AG04450 (cell line): ENCODE measurements around the gene NOLC1. TPM values are rescaled to one million over a fixed set of nuclear protein-coding genes. Genes with fewer than 3 reads are reported as not detected.

Experiments used
- CTCF ChIA-PET: fragments of 300-600, 350-600 bp; formaldehyde crosslinking; extraction: SDS; loops from one replicate; lab custom pipeline; 2022; ENCODE audit warnings: antibody characterized with exemption, inconsistent platforms; lab: Charles Lee
- POLR2A ChIA-PET: fragments of 350-600 bp; formaldehyde crosslinking; extraction: SDS; loops from one replicate; lab custom pipeline; 2021; ENCODE audit warnings: antibody characterized with exemption, inconsistent platforms; lab: Yijun Ruan, JAX
- DNase-seq: peaks from one replicate; pipeline ENCODE4 v3.0.0-alpha.2; 2011; ENCODE audit warnings: low read depth, low spot score
- H3K27ac ChIP-seq: one replicate; pipeline ENCODE4 v1.5.1; 2012; ENCODE audit warnings: low read depth, low read length, control low read depth
- H3K27me3 ChIP-seq: one replicate; pipeline ENCODE4 v1.6.0; 2012; ENCODE audit warnings: low read length; ENCODE audit not compliant: control insufficient read depth, insufficient read depth
- H3K4me3 ChIP-seq: 2 replicates; pipeline ENCODE4 v1.5.1; 2011; ENCODE audit warnings: mild to moderate bottlenecking, low read depth, low read length, control low read depth
- H3K9me3 ChIP-seq: 2 replicates; pipeline ENCODE4 v1.5.1; 2012; ENCODE audit warnings: low read length; ENCODE audit not compliant: control insufficient read depth, insufficient read depth
- polyA plus RNA-seq: library from polyadenylated mRNA; depleted of rRNA; stranded (reverse); fragments of >200 nt; gene quantifications from 2 replicates; pipeline ENCODE4 v1.2.3, GENCODE V29; 2011
- TF ChIP-seq, protein P1 (sequence below): IDR thresholded peaks from 2 replicates; pipeline ENCODE4 v1.5.1; 2011; ENCODE audit warnings: low read depth, low read length, control low read depth, inconsistent platforms

NOLC1 gene
- polyA plus RNA-seq, 1 experiment: 80.8 TPM

DNA sequence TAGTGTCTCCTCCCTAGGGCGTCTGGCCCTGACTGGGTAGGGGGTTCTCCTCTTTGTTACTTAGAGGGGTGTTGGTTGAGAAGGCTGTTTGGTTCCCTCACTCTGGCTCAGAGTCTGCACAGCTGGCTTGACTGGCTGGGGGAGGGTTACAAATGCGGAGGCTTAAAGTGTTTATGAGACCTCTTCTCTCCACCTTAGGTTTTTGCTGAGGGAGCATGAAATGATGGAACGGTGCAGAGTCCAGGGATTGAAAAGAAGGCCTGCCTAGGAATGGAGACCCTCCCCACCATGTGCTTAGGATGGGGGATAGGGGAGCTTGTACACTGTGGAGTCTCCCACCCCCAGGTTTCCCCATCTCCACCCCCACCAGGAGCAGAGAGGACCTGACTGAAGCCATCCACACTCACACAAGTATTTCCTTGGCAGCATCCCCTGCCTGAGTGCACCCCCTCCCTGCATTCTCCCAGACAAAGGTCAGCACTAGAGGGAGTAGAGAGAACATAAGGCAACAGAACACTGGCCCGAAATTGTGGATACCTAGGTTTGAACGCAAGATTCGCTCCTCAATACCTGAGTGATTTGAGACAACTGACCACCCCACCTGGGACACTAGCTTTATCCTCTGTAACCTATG is 30.3 kb upstream of the NOLC1 start:
- no peaks in the 10 kb centered on the region for H3K9me3 ChIP-seq
- TF ChIP-seq, protein P1, sequence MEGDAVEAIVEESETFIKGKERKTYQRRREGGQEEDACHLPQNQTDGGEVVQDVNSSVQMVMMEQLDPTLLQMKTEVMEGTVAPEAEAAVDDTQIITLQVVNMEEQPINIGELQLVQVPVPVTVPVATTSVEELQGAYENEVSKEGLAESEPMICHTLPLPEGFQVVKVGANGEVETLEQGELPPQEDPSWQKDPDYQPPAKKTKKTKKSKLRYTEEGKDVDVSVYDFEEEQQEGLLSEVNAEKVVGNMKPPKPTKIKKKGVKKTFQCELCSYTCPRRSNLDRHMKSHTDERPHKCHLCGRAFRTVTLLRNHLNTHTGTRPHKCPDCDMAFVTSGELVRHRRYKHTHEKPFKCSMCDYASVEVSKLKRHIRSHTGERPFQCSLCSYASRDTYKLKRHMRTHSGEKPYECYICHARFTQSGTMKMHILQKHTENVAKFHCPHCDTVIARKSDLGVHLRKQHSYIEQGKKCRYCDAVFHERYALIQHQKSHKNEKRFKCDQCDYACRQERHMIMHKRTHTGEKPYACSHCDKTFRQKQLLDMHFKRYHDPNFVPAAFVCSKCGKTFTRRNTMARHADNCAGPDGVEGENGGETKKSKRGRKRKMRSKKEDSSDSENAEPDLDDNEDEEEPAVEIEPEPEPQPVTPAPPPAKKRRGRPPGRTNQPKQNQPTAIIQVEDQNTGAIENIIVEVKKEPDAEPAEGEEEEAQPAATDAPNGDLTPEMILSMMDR: peak; percentile 62
- H3K27ac ChIP-seq: peak overlapping the region; percentile 96
- ChIA-PET POLR2A (interaction anchor here (0.6 to 2.0 kb wide), 6 partner anchors 9 to 462 kb away, joined by 3 to 8 read pairs (median 6); partner anchors contain the start of gene NOLC1), CTCF (interaction anchor here (0.7 to 3.0 kb wide), 4 partner anchors 10 to 123 kb away, joined by 3 to 23 read pairs (median 4); partner anchors contain the start of gene PPRC1)
- H3K27me3 ChIP-seq: no peaks in the 10 kb centered on the region
- peak overlapping the region; percentile 91 for H3K4me3 ChIP-seq
- DNase-seq: peak; percentile 58

- DNase-seq: no peak
- Histone ChIP-seq H3K9me3 (no peaks in the 10 kb centered on the region), H3K4me3 (peak overlapping the region; percentile 91), H3K27ac (peak overlapping the region; percentile 96), H3K27me3 (no peaks in the 10 kb centered on the region)
- ChIA-PET CTCF (interaction anchor here (0.6 to 3.0 kb wide), 6 partner anchors 9 to 1090 kb away, joined by 3 to 23 read pairs (median 4); partner anchors contain the start of gene PPRC1), POLR2A (interaction anchor here (1.5 kb wide), 1 partner anchor 30 kb away, joined by 8 read pairs; the partner anchor contains the start of gene NOLC1)
- TF ChIP-seq, protein P1: no peak
Measured at GRCh38 chr10:102122450-102122849, 29.7 kb upstream of the NOLC1 start.

DNA sequence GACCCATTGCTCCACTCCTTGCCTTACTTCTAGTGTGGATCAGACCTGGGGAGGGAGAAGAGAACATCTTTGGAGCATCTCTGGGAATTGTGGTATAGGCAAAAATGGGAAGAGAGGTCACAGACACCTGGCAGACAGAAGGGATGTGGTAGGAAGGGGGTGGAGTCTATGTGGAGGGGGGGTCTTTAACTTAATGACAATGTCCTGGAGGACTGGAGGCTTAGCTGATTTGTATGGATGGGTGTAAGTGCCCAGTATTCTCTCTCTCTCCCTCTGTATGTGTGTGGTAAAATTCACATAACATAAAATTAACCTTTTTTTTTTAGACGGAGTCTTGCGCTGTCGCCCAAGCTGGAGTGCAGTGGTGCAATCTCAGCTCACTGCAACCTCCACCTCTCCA is 29.0 kb upstream of the NOLC1 start:
- H3K27me3 ChIP-seq: no peaks in the 10 kb centered on the region
- no peak overlapping the region for H3K4me3 ChIP-seq
- no peak for DNase-seq
- ChIA-PET POLR2A (interaction anchor here (0.7 to 0.9 kb wide), 2 partner anchors 9 to 256 kb away, joined by 3 to 4 read pairs; partner anchors contain the start of gene PPRC1), CTCF (interaction anchor here (0.6 to 3.0 kb wide), 7 partner anchors 9 to 1091 kb away, joined by 3 to 23 read pairs (median 4); partner anchors contain the start of gene PPRC1)
- TF ChIP-seq, protein P1: no peak
- H3K27ac ChIP-seq: no peak overlapping the region
- H3K9me3 ChIP-seq: no peaks in the 10 kb centered on the region

- Histone ChIP-seq H3K27me3 (no peaks in the 10 kb centered on the region), H3K9me3 (no peaks in the 10 kb centered on the region; the same call in 1 of the 2 replicates), H3K27ac (peak overlapping the region; percentile 24), H3K4me3 (no peak overlapping the region)
- TF ChIP-seq, protein P1: no peak
- no peak for DNase-seq
- CTCF ChIA-PET: interaction anchor here (0.6 to 2.8 kb wide), 15 partner anchors 9 to 345 kb away, joined by 3 to 23 read pairs (median 3); no protein-coding TSS in a partner anchor
- POLR2A ChIA-PET: interaction anchor here (0.7 to 1.4 kb wide), 3 partner anchors 10 to 42 kb away, joined by 5 to 7 read pairs (median 6); partner anchors contain the start of gene NOLC1
Measured at GRCh38 chr10:102131286-102132170, 20.7 kb upstream of the NOLC1 start.
